Measurements from ENCODE around the gene SLC9A9. TPM values are rescaled to one million over a fixed set of nuclear protein-coding genes. Genes with fewer than 3 reads are reported as not detected.

Gene SLC9A9
- total RNA-seq, 4 donors from 2014 or later = 2.1 to 40.4 (median 7.2) TPM

DNA sequence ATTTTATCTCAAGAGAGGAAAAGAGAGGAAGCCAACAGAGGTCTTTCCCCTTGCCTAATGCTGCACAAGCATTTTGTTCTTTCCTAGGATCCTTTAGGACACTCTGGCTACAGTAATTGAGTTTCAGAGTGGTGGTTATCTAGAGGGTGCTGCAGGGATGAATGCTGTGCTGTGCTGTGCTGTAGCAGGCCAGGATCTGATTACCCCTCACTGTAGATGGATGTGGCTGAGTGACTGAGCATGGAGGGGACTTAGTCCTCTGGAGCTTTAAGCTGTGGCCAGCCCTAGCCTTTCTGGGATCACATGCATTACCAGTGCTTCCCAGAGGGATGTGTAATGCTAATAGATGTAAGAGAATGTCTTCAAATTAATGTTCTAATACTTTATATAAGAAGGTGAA is 94.8 kb downstream of the SLC9A9 start:
- TF ChIP-seq, protein P1, sequence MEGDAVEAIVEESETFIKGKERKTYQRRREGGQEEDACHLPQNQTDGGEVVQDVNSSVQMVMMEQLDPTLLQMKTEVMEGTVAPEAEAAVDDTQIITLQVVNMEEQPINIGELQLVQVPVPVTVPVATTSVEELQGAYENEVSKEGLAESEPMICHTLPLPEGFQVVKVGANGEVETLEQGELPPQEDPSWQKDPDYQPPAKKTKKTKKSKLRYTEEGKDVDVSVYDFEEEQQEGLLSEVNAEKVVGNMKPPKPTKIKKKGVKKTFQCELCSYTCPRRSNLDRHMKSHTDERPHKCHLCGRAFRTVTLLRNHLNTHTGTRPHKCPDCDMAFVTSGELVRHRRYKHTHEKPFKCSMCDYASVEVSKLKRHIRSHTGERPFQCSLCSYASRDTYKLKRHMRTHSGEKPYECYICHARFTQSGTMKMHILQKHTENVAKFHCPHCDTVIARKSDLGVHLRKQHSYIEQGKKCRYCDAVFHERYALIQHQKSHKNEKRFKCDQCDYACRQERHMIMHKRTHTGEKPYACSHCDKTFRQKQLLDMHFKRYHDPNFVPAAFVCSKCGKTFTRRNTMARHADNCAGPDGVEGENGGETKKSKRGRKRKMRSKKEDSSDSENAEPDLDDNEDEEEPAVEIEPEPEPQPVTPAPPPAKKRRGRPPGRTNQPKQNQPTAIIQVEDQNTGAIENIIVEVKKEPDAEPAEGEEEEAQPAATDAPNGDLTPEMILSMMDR (IDR thresholded peaks at IDR 0.05) = no peak
- no peak for TF ChIP-seq POLR2A (IDR thresholded peaks at IDR 0.05)
- Histone ChIP-seq H3K27me3 (no peaks in the 10 kb centered on the region), H3K27ac (no peak overlapping the region), H3K4me3 (no peak overlapping the region), H3K4me1 (no peaks in the 10 kb centered on the region), H3K36me3 (no peaks in the 10 kb centered on the region), H3K9me3 (no peaks in the 10 kb centered on the region)
- no peak for DNase-seq

DNA sequence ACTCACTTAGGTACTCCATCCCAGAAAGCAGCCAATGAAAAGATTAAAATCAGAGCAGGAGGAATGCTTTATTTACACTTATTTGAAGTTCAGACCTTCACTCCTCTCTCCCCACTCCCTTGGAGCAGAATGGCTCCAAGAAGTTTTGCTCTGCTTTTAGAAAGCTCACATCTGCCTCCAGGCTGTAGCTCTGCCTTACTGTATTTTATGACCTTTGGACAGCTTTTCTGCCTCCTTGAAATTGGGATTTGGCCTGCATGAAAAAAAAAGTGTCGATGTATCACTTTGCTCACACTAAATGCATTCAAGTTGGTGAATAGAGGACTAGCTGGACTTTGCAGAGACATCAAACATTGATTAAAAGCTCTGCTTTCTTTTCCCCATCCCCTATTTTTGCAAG is 95.3 kb downstream of the SLC9A9 start:
- no peaks in the 10 kb centered on the region for H3K27me3 ChIP-seq
- H3K27ac ChIP-seq = no peak overlapping the region
- DNase-seq = no peak

DNA sequence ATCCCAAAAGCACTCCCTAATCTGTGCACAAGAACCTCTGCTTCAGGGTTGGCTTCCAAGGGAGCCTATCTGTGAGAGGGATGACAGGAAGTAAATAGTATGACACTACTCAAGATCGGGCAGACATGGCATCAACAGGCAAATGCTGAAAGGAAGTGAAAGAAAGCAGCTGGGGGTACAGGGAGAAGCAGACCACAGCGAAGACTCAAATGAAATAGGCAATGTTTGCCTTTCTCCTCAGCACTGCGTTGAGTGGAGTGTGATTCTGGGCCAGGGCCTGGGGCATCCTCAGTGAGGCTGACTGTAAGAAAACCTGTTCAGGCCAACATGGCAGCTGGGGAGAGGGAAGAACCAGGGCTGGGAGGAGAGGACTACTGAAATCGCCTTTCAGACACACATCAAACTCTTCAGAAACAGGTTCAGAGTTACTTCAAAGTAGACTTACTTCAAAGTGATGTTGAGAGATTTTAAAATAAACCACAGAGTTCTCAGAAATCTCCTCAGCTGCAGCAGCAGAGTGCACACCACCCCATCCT is 96.6 kb downstream of the SLC9A9 start:
- H3K36me3 ChIP-seq = no peaks in the 10 kb centered on the region
- H3K9me3 ChIP-seq = no peaks in the 10 kb centered on the region
- H3K27me3 ChIP-seq = no peaks in the 10 kb centered on the region
- H3K4me3 ChIP-seq = no peak overlapping the region
- no peaks in the 10 kb centered on the region for H3K4me1 ChIP-seq
- no peak for TF ChIP-seq POLR2A (IDR thresholded peaks at IDR 0.05)
- TF ChIP-seq, protein P1 (IDR thresholded peaks at IDR 0.05) = no peak
- H3K27ac ChIP-seq = no peak overlapping the region
- DNase-seq = peak in 1 of 3 donors; percentile 23

More for the DNA sequence above, 95.3 kb downstream of the SLC9A9 start:
- Histone ChIP-seq H3K36me3 (no peaks in the 10 kb centered on the region), H3K9me3 (no peaks in the 10 kb centered on the region), H3K4me1 (no peaks in the 10 kb centered on the region), H3K4me3 (no peak overlapping the region)
- TF ChIP-seq, protein P1 (IDR thresholded peaks at IDR 0.05) = no peak
- TF ChIP-seq POLR2A (IDR thresholded peaks at IDR 0.05) = no peak

DNA sequence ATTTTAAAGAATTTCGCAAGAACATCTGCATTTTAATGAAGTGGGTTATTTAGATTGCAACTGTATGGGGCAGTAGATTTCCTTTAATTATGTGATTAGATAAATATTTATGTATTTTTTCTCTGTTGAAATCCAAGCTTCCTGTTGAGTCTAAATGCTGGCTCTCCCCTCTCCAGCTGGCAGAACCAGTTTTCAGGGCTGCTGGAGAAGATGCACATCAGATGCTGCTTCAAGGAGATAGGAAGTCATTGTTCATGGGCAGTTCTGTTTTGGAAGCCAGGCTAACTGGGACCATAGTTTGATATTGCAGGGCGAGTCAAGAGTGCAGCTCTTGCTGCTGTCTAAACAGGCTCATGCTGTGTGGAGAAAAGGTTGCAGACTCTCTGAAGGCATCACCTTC is 97.4 kb downstream of the SLC9A9 start:
- Histone ChIP-seq H3K9me3 (no peaks in the 10 kb centered on the region), H3K4me3 (no peak overlapping the region), H3K27ac (no peak overlapping the region), H3K36me3 (no peaks in the 10 kb centered on the region), H3K27me3 (no peaks in the 10 kb centered on the region), H3K4me1 (no peaks in the 10 kb centered on the region)
- no peak for DNase-seq
- TF ChIP-seq, protein P1 (IDR thresholded peaks at IDR 0.05) = no peak
- TF ChIP-seq POLR2A (IDR thresholded peaks at IDR 0.05) = no peak

DNA sequence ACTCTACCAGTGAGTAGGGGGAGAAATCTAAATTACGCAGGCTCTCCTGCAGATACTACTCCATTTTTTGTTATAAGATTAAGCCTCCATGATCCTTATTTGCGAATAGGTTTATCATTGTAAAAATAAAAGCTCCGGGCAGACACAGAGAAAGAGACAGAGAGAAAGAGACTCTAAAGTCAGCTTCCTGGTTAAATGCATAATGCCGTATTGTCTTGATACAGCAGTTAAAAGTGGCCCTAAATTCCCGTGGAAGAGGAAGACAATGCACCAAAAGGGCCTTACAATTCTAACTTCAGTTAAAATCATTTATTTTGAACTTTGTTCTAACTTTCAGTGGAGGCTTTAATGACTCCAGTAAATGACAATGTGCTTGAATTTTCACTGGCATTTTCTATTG is 98.3 kb downstream of the SLC9A9 start:
- TF ChIP-seq, protein P1 (IDR thresholded peaks at IDR 0.05) = no peak
- no peak for TF ChIP-seq POLR2A (IDR thresholded peaks at IDR 0.05)
- Histone ChIP-seq H3K4me3 (no peak overlapping the region), H3K27ac (no peak overlapping the region), H3K4me1 (no peaks in the 10 kb centered on the region), H3K27me3 (no peaks in the 10 kb centered on the region), H3K9me3 (no peaks in the 10 kb centered on the region), H3K36me3 (no peaks in the 10 kb centered on the region)
- DNase-seq = no peak

DNA sequence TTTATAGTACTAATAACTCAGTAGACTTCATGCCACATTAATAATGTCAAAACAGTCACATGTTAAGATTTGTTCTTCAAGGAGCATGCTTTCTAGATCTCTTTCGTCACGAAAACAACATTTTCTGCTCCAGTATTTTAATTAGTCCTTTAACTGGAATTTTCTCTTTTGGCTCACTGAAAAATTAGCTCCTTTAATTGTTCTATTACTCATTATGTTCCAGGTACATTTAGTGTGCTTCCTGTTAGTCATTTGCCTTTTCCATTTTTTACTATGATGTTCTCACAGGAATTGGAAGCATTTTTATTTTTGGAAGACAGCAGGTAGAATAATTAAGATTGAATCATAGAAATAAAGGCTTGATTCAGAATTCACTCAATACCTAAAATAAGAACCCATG is 111.2 kb downstream of the SLC9A9 start:
- Histone ChIP-seq H3K9me3 (no peaks in the 10 kb centered on the region), H3K27ac (no peak overlapping the region), H3K4me3 (no peak overlapping the region), H3K4me1 (no peaks in the 10 kb centered on the region), H3K27me3 (no peaks in the 10 kb centered on the region), H3K36me3 (no peaks in the 10 kb centered on the region)
- DNase-seq = no peak
- TF ChIP-seq POLR2A (IDR thresholded peaks at IDR 0.05) = no peak
- TF ChIP-seq, protein P1 (IDR thresholded peaks at IDR 0.05) = no peak
